Endothelial cell of umbilical vein (primary cell): Measurements from ENCODE around the gene TMEM106C. TPM values are rescaled to one million over a fixed set of nuclear protein-coding genes. Genes with fewer than 3 reads are reported as not detected.

ENCODE experiments used
- BruUV-seq: library from RNA; stranded (reverse); fragments of 400-500 nt; replicated peaks from 2 replicates; lab custom pipeline; 2021; lab: Mats Ljungman, UMichigan
- CTCF ChIA-PET: fragments of 300-600, 350-600 bp; sonication (Branson Sonifier 250); formaldehyde crosslinking; loops from one replicate; lab custom pipeline; 2021; ENCODE audit warnings: antibody characterized with exemption, inconsistent platforms; lab: Charles Lee
- POLR2A ChIA-PET: fragments of 300-600, 350-600 bp; sonication (Branson Sonifier 250); formaldehyde crosslinking; loops from one replicate; lab custom pipeline; 2021; ENCODE audit warnings: antibody characterized with exemption, inconsistent platforms; lab: Charles Lee
- DNase-seq: peaks from one replicate; pipeline ENCODE4 v3.0.0-alpha.2; 2011; ENCODE audit warnings: low read depth, low spot score
- FAIRE-seq: peaks from 2 replicates; lab custom pipeline; 2011; peaks lifted over from hg19 to GRCh38; lab: Jason Lieb, UNC
- H2AFZ ChIP-seq: 2 replicates; pipeline ENCODE4 v1.6.0; 2012; ENCODE audit warnings: low read depth, low read length, control low read depth, inconsistent platforms
- H3K27ac ChIP-seq: 2 replicates; pipeline ENCODE4 v1.5.1; 2011; ENCODE audit warnings: low read depth, mild to moderate bottlenecking, control low read depth, low read length, moderate library complexity; ENCODE audit not compliant: insufficient read depth
- H3K27me3 ChIP-seq, 2 experiments: 2 replicates each; pipeline versions ENCODE4 v1.6.0 to v1.6.1; 2011; ENCODE audit warnings: low read length in 2 of 2, mixed read lengths in 1 of 2; ENCODE audit not compliant: control insufficient read depth in 2 of 2, insufficient read depth in 2 of 2
- H3K36me3 ChIP-seq, 2 experiments: 2 replicates in 1 of 2; 3 replicates in 1 of 2; pipeline ENCODE4 v1.5.1; 2011; ENCODE audit warnings: low read length in 2 of 2, mild to moderate bottlenecking in 1 of 2, moderate library complexity in 1 of 2; ENCODE audit not compliant: control insufficient read depth in 2 of 2, insufficient read depth in 2 of 2; ENCODE audit errors: extremely low read depth in 1 of 2
- H3K4me1 ChIP-seq: 3 replicates; pipeline ENCODE4 v1.5.1; 2011; ENCODE audit warnings: mild to moderate bottlenecking, low read length; ENCODE audit not compliant: control insufficient read depth, insufficient read depth; ENCODE audit errors: extremely low read depth
- H3K4me2 ChIP-seq: 2 replicates; pipeline ENCODE4 v1.6.1; 2011; ENCODE audit warnings: low read length, control low read depth, mixed read lengths; ENCODE audit not compliant: insufficient read depth
- H3K4me3 ChIP-seq, 3 experiments: fragments of 200-600 bp in 1 of 3; sonication (generic), shearing (Covaris generic) in 1 of 3; replicated peaks in 1 of 3; 2 replicates each; pipeline ENCODE4 v1.5.1; 2011 to 2016; ENCODE audit warnings: control low read depth in 3 of 3, low read length in 3 of 3, mild to moderate bottlenecking in 2 of 3, inconsistent platforms in 1 of 3, low read depth in 1 of 3, moderate library complexity in 1 of 3; ENCODE audit not compliant: insufficient read depth in 1 of 3
- H3K79me2 ChIP-seq: 2 replicates; pipeline ENCODE4 v1.6.0; 2012; ENCODE audit warnings: low read length, inconsistent platforms; ENCODE audit not compliant: control insufficient read depth, insufficient read depth
- H3K9ac ChIP-seq: replicated peaks from 2 replicates; pipeline ENCODE3; 2011; ENCODE audit warnings: low read length, control low read depth; ENCODE audit not compliant: insufficient read depth; ENCODE audit errors: extremely low read depth
- H3K9me1 ChIP-seq: replicated peaks from 3 replicates; pipeline ENCODE4 v1.6.0; 2011; ENCODE audit warnings: mild to moderate bottlenecking, low read length; ENCODE audit not compliant: control insufficient read depth, insufficient read depth; ENCODE audit errors: extremely low read depth
- H3K9me3 ChIP-seq: replicated peaks from 2 replicates; pipeline ENCODE4 v1.5.1; 2012; ENCODE audit warnings: low read length, inconsistent platforms; ENCODE audit not compliant: control insufficient read depth, insufficient read depth
- H4K20me1 ChIP-seq: replicated peaks from 2 replicates; pipeline ENCODE3; 2011; ENCODE audit warnings: mild to moderate bottlenecking, low read length; ENCODE audit not compliant: control insufficient read depth, insufficient read depth; ENCODE audit errors: extremely low read depth
- EZH2 ChIP-seq: IDR thresholded peaks from 2 replicates; pipeline ENCODE4 v1.6.1; 2012; ENCODE audit warnings: borderline replicate concordance, low read depth, mild to moderate bottlenecking, moderate library complexity, low read length, inconsistent platforms; ENCODE audit not compliant: severe bottlenecking
- FOS ChIP-seq: IDR thresholded peaks from 2 replicates; pipeline ENCODE4 v1.6.1; 2011; ENCODE audit warnings: mild to moderate bottlenecking, low read length, moderate library complexity, borderline replicate concordance; ENCODE audit not compliant: insufficient read depth
- GATA2 ChIP-seq: IDR thresholded peaks from 2 replicates; pipeline ENCODE4 v1.7.0; 2011; ENCODE audit warnings: low read depth, mild to moderate bottlenecking, moderate library complexity, mixed read lengths, low read length; ENCODE audit not compliant: insufficient read length, insufficient read depth
- JUN ChIP-seq: IDR thresholded peaks from 2 replicates; pipeline ENCODE4 v1.6.1; 2011; ENCODE audit warnings: borderline replicate concordance, low read depth; ENCODE audit not compliant: insufficient read length, insufficient read depth
- MAX ChIP-seq: IDR thresholded peaks from 2 replicates; pipeline ENCODE4 v1.6.1; 2011; ENCODE audit not compliant: insufficient read depth, insufficient read length
- MYC ChIP-seq: IDR thresholded peaks from one replicate; pipeline ENCODE4 v1.6.1; 2011; ENCODE audit warnings: mild to moderate bottlenecking, low read depth, low read length
- POLR2A ChIP-seq: IDR thresholded peaks from 2 replicates; pipeline ENCODE4 v1.6.1; 2012; ENCODE audit warnings: low read depth, mild to moderate bottlenecking, control low read depth, low read length
- POLR2AphosphoS5 ChIP-seq: IDR thresholded peaks from 2 replicates; pipeline ENCODE4 v1.6.1; 2012; ENCODE audit warnings: low read depth, mild to moderate bottlenecking, control low read depth, low read length, moderate library complexity; ENCODE audit not compliant: insufficient read depth
- dilution Hi-C: fragments of 300-500 bp; cut with MboI; formaldehyde crosslinking; loops from one replicate; pipeline ENCODE4 v1.15.0; 2019; ENCODE audit warnings: low sequenced_read_pairs; ENCODE audit not compliant: extremely low pct_ligation_motif_present
- intact Hi-C: fragments of 100-400 bp; cut with micrococcal nuclease; formaldehyde crosslinking; loops from one replicate; pipeline ENCODE4 v1.10.0; 2022
- polyA plus RNA-seq, 4 experiments: library from polyadenylated mRNA; depleted of rRNA in 3 of 4; stranded (reverse) in 3 of 4; unstranded in 1 of 4; fragments of >200 nt; gene quantifications; 2 replicates each; pipeline versions ENCODE4 v1.2.1 to v1.2.3, GENCODE V29; 2011 to 2012; ENCODE audit warnings: missing spikeins in 1 of 4
- total RNA-seq: library from RNA; stranded (reverse); gene quantifications from 2 replicates; pipeline ENCODE4 v1.2.3, GENCODE V29; 2021
- TF ChIP-seq, protein P1 (sequence below), 2 donors: IDR thresholded peaks; 1 replicate in 1 of 2; 2 replicates in 1 of 2; pipeline ENCODE4 v1.5.1; 2011; ENCODE audit warnings: low read length in 2 of 2, mild to moderate bottlenecking in 2 of 2, moderate library complexity in 2 of 2, control low read depth in 1 of 2, inconsistent platforms in 1 of 2, low read depth in 1 of 2; ENCODE audit not compliant: insufficient read depth in 1 of 2; ENCODE audit errors: extremely low read depth in 1 of 2

TMEM106C gene
- total and polyA plus RNA-seq, 2 donors (not counting 3 experiments of a cell fraction or from before 2014, with no cell fraction given) = 84.4 to 148 TPM

DNA sequence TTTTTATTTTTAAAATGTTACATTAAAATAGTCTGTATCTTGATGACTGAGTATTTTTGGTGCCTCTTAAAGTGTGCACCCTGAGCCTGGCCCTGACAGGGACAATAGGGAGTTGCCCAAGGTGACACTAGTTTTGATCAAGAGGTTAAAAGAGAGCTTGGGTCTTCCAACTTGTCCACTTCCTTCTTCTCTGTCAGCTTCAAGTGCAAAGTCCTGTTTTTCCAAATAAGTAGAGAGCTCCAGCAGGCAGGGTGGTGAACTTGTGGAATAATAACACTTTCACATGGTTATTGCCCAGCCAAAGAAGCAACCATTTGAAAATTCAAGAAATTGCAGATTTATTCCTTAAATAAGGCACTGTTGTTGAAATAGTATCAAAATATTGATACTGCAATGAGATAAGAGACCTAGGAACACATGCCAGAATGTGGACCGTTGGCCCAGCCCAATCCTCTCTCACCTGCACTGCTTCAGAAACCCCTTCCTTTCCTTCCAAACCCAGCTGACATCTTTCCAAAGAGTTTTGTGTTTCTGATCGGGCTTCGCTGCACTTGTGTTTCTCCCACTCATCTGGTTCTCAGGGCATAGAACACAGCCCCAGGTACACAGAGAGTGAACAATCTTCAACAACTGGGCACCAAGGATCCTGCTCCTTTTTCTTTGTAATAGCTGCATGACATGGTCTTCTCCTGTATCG is 54.7 kb downstream of the TMEM106C start:
- POLR2A ChIA-PET = interaction anchor here (0.5 kb wide), 1 partner anchor 66 kb away, joined by 5 read pairs; no protein-coding TSS in a partner anchor
- H3K27me3 ChIP-seq = peaks cover 21 to 44% of the 10 kb centered on the region in 2 experiments
- no TSS peak for BruUV-seq

More for the DNA sequence above, 54.7 kb downstream of the TMEM106C start:
- no peak overlapping the region for H3K27ac ChIP-seq
- CTCF ChIA-PET = no interaction called here
- no peaks in the 10 kb centered on the region for H3K79me2 ChIP-seq
- no peaks in the 10 kb centered on the region for H3K36me3 ChIP-seq
- H2AFZ ChIP-seq = no peak overlapping the region
- dilution Hi-C loops (no loop called here), intact Hi-C loops (no loop called here)
- no peaks in the 10 kb centered on the region for H4K20me1 ChIP-seq
- no peaks in the 10 kb centered on the region for H3K4me1 ChIP-seq
- no peaks in the 10 kb centered on the region for H3K9me1 ChIP-seq
- H3K9me3 ChIP-seq = no peaks in the 10 kb centered on the region
- H3K9ac ChIP-seq = no peak overlapping the region
- TF ChIP-seq, protein P1, sequence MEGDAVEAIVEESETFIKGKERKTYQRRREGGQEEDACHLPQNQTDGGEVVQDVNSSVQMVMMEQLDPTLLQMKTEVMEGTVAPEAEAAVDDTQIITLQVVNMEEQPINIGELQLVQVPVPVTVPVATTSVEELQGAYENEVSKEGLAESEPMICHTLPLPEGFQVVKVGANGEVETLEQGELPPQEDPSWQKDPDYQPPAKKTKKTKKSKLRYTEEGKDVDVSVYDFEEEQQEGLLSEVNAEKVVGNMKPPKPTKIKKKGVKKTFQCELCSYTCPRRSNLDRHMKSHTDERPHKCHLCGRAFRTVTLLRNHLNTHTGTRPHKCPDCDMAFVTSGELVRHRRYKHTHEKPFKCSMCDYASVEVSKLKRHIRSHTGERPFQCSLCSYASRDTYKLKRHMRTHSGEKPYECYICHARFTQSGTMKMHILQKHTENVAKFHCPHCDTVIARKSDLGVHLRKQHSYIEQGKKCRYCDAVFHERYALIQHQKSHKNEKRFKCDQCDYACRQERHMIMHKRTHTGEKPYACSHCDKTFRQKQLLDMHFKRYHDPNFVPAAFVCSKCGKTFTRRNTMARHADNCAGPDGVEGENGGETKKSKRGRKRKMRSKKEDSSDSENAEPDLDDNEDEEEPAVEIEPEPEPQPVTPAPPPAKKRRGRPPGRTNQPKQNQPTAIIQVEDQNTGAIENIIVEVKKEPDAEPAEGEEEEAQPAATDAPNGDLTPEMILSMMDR (IDR thresholded peaks at IDR 0.05; ENCODE audit: extremely low read depth in 1 of 2, insufficient read depth in 1 of 2, low read depth in 1 of 2, low read length in 2 of 2) = no peak
- no peak for TF ChIP-seq MAX
- no peak for TF ChIP-seq GATA2
- no peak for TF ChIP-seq JUN
- no peak for TF ChIP-seq POLR2AphosphoS5
- TF ChIP-seq FOS = no peak
- TF ChIP-seq EZH2 = no peak
- TF ChIP-seq POLR2A = no peak
- TF ChIP-seq MYC = no peak
- no peak overlapping the region for H3K4me2 ChIP-seq
- no peak overlapping the region for H3K4me3 ChIP-seq
- FAIRE-seq = no peak
- no peak for DNase-seq

Other genes with a start within 250 kb of the TMEM106C start
- not detected in 2 replicates for gene ENDOU, start 238.1 kb upstream of the TMEM106C start, total RNA-seq
- not detected in 2 replicates for gene ENDOU, start 238.1 kb upstream of the TMEM106C start, polyA plus RNA-seq
- 53.6 and 55.1 TPM in 2 replicates for gene RAPGEF3, start 204.7 kb upstream of the TMEM106C start, total RNA-seq
- gene RAPGEF3, start 204.7 kb upstream of the TMEM106C start, polyA plus RNA-seq = 30.8 and 34.5 TPM in 2 replicates
- 17.9 and 20.3 TPM in 2 replicates for gene SLC48A1, start 190.4 kb upstream of the TMEM106C start, total RNA-seq
- gene SLC48A1, start 190.4 kb upstream of the TMEM106C start, polyA plus RNA-seq = 17.3 and 19.8 TPM in 2 replicates
- 249 and 252 TPM in 2 replicates for gene HDAC7, start 143.7 kb upstream of the TMEM106C start, total RNA-seq
- 119 and 122 TPM in 2 replicates for gene HDAC7, start 143.7 kb upstream of the TMEM106C start, polyA plus RNA-seq
- 0.48 and 0.73 TPM in 2 replicates for gene VDR, start 58.6 kb upstream of the TMEM106C start, total RNA-seq
- 0.81 and 0.91 TPM in 2 replicates for gene VDR, start 58.6 kb upstream of the TMEM106C start, polyA plus RNA-seq
- gene COL2A1, start 40.9 kb downstream of the TMEM106C start, total RNA-seq = not detected in 2 replicates
- not detected in 2 replicates for gene COL2A1, start 40.9 kb downstream of the TMEM106C start, polyA plus RNA-seq
- gene SENP1, start 142.5 kb downstream of the TMEM106C start, total RNA-seq = 20.5 and 21.3 TPM in 2 replicates
- gene SENP1, start 142.5 kb downstream of the TMEM106C start, polyA plus RNA-seq = 8.4 and 9.9 TPM in 2 replicates
- 74.4 and 76.7 TPM in 2 replicates for gene PFKM, start 155.8 kb downstream of the TMEM106C start, total RNA-seq
- gene PFKM, start 155.8 kb downstream of the TMEM106C start, polyA plus RNA-seq = 49.7 and 53.4 TPM in 2 replicates
- 26.5 and 29.7 TPM in 2 replicates for gene ASB8, start 193.9 kb downstream of the TMEM106C start, total RNA-seq
- gene ASB8, start 193.9 kb downstream of the TMEM106C start, polyA plus RNA-seq = 14.5 and 14.9 TPM in 2 replicates
- 0.18 TPM in 1 of 2 replicates, not detected in the other for gene CCDC184, start 220.0 kb downstream of the TMEM106C start, total RNA-seq
- gene CCDC184, start 220.0 kb downstream of the TMEM106C start, polyA plus RNA-seq = 0.27 and 0.39 TPM in 2 replicates
- gene OR10AD1, start 239.7 kb downstream of the TMEM106C start, total RNA-seq = not detected in 2 replicates
- not detected in 2 replicates for gene OR10AD1, start 239.7 kb downstream of the TMEM106C start, polyA plus RNA-seq